ENCODE measurements around the gene HDGF.

HDGF gene

DNA sequence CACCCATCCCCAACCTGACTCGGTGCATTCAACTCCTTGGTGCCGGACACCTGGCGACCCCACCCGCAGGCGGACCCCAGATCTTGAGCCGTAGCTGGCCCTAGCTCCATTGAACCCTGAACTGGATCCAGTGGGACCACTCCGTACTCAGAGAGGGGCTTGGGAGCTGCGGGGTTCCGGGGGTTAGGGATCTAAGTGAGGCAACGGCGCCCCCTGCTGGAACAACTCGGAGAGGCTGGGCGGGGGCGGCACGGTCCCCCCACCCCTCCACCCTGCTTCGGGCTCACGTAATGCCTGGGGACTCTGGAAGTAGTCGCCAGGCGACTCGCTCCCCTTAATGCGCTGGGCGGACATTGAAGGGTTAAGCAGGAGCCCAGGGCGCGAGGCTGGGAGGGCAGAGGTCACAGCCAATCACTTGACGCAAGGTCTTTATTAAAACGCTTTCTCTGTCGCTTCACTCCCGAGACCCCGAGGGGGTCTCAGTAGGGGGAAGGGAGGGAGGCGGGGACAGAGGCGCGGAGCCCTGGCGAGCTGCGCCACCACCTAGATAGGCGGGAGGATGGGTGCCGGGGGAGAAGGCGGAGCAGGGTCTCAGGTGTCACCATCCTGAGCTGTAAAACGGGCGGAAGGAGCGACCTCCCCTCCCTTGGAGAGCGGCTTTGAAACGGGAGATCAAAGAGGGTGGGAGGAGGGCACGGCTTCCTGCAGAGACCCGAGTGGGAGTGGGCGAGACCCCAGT lies 45.4 kb downstream of the HDGF start:
- DNase-seq (ENCODE audit: low read depth), result no peak
- peak overlapping the region; percentile 52 for H3K4me3 ChIP-seq (ENCODE audit: low read depth, low read length)

- peak within 1 kb of the TSS; percentile 52 for H3K4me3 ChIP-seq (ENCODE audit: low read depth, low read length)
- DNase-seq (ENCODE audit: low read depth), result no peak
Measured at GRCh38 chr1:156705321-156705917, 46.1 kb downstream of the HDGF start, which contains the start of gene CRABP2. Gene CRABP2, minus strand, starts transcription at chr1:156705583. Its CDS starts 137 bp downstream, at chr1:156705446.

DNA sequence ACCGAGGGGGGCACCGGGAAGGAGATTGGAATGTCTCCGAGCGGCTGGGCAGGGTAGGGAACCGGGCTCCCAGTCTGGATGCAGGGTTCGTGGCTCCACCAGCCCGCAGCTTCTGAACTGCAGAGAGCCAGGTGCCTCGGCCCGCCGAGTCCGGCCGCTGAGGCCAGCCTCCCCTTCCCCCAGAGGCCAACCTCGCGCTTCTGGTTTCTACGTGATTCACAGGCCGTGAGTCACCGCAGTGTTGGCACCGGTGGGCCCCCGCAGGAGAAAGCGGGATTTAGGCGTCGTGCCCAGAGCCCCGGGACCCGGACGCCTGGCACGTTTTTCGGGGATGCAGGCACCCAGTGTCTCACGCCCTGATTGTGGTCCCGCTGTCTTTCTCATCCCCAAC lies 46.5 kb downstream of the HDGF start:
- DNase-seq (ENCODE audit: low read depth), result no peak
- peak overlapping the region; percentile 52 for H3K4me3 ChIP-seq (ENCODE audit: low read depth, low read length)

GRCh38 chr1:156704166-156704711 lies 47.2 kb downstream of the HDGF start:
- DNase-seq (ENCODE audit: low read depth), result no peak
- H3K4me3 ChIP-seq (ENCODE audit: low read depth, low read length), result peak overlapping the region; percentile 52

DNA sequence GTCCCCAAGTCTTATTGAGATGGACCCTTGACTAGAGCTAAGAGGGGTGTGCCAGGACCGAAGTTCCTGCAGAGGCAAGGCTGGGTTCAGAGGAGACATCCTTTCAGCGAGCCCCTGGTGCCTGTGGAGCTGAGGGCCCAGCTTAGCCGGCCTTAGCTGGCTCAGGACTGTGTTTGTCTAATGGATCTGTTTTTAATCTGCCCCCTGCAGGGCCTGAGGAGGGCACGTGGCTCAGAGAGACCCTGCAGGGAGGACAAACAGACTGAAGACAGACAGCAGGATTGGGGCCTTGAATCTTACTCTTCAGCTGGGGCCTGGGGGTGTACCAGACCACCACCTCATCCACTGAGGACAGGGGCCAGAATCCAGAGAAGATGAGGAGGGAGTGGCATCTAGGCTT lies 47.7 kb downstream of the HDGF start:
- no peak for DNase-seq (ENCODE audit: low read depth)
- H3K4me3 ChIP-seq (ENCODE audit: low read depth, low read length), result peak overlapping the region; percentile 52

- H3K4me3 ChIP-seq (ENCODE audit: low read depth, low read length), result peak overlapping the region; percentile 52
- DNase-seq (ENCODE audit: low read depth), result no peak
Measured at GRCh38 chr1:156703336-156703735, 48.1 kb downstream of the HDGF start.

GRCh38 chr1:156700736-156701531 lies 50.5 kb downstream of the HDGF start:
- no peak for DNase-seq (ENCODE audit: low read depth)
- no peak overlapping the region for H3K4me3 ChIP-seq (ENCODE audit: low read depth, low read length)

DNA sequence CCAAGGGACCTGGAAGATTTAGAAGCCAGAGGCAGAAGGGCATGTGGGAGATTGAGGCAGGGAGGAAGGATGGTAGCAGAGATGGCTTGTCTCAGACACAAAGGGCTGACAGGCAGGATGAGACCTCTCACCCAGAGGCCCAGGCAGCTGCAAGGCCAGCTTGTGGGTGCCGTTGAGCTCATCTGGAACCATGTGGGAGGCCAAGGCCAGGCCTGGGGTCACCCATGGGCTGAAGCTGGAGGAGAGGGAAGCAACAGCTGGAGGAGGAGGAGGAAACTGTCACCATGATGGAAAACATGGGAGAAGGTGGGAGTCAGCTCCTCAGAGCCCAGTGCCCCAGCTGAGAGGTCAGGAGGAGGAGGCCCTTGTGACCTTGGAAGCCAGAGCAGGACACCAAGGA lies 52.5 kb downstream of the HDGF start:
- H3K4me3 ChIP-seq (ENCODE audit: low read depth, low read length), result no peak overlapping the region
- DNase-seq (ENCODE audit: low read depth), result no peak

- no peak overlapping the region for H3K4me3 ChIP-seq (ENCODE audit: low read depth, low read length)
- DNase-seq (ENCODE audit: low read depth), result no peak
Measured at GRCh38 chr1:156697481-156697880, 54.0 kb downstream of the HDGF start.

- DNase-seq (ENCODE audit: low read depth), result no peak
- H3K4me3 ChIP-seq (ENCODE audit: low read depth, low read length), result no peak overlapping the region
Measured at GRCh38 chr1:156696755-156697154, 54.7 kb downstream of the HDGF start.

- no peak overlapping the region for H3K4me3 ChIP-seq (ENCODE audit: low read depth, low read length)
- DNase-seq (ENCODE audit: low read depth), result no peak
Measured at GRCh38 chr1:156694690-156694962, 56.8 kb downstream of the HDGF start.

DNA sequence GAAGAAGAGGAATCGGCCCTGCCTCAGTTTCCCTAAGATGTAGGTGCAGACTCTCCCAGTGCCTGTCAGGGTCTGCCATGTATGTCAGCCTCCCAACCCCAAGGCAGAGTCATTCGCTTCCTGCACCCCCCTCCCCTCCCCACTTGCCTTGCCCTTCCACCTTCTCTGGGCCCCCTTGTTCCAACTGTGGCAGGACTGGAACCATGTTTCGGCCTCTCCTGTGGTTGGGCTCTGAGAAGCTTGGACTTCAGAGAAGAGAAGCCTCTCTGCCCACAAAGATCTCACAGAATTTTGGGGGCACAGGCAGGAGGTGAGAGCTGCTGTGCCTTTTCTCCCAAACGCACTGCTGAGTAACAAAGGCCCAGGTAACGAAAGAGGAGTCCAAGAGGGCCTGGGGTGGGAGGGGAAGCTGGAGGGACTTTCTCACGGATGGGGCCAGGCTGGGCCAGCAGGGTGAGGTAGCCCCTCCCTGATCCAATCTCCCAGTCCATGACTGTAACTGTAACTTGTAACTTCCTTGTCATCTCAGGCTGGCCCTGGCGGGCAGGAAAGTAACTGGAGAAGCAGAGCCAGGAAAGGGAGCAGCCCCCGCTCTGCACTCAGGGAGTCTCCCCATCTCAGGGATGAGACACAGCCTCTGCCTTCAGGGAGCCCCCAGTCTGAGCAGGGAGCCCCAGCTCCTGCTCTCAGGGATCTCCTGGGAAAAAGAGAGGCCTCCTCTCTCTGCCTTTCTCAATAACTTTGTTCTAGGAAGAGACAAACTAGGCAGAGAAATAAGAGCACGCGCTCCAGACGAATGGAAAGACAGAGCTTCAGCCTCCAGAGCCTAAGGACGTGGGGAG lies 57.4 kb downstream of the HDGF start:
- DNase-seq (ENCODE audit: low read depth), result no peak
- H3K4me3 ChIP-seq (ENCODE audit: low read depth, low read length), result no peak overlapping the region

- H3K4me3 ChIP-seq (ENCODE audit: low read depth, low read length), result no peak overlapping the region
Measured at GRCh38 chr1:156692925-156693847, 58.3 kb downstream of the HDGF start.

DNA sequence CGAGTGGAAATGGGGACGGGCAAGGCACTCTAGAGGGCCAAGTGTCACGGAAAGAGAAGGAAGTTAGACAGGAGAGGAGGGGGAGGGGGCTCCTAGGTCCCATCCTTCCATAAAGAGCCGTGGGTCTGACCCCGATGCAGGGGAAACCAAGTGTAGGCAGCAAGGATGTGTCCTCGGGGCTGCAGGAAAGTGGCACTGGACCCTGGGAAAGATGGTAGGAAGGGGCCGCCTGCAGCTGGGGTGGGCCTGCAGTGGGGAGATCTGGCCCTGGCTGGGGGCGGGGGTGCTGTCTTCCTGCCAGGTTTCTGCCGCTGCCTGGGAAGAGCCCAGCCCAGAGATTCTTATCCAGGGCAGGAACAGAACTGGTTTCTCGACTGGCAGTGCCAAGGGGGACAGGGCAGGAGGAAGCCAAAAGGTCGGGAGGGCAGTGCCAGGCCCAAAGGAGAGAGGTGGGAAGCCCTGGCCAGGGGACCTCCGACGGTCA lies 59.0 kb downstream of the HDGF start:
- DNase-seq (ENCODE audit: low read depth), result no peak
- no peak overlapping the region for H3K4me3 ChIP-seq (ENCODE audit: low read depth, low read length)

More at GRCh38 chr1:156692925-156693847, 58.3 kb downstream of the HDGF start:
- DNase-seq (ENCODE audit: low read depth), result no peak

Measured in skeletal muscle cell (primary cell).